Tibial nerve (tissue), 4 donors: Measurements from ENCODE around the gene HAP1.
A peak's percentile ranks its signal among the peaks of the same experiment; 100 is the strongest.

ENCODE experiments used
- EP300 ChIP-seq, 2 donors: sonication (generic); formaldehyde crosslinking; IDR thresholded peaks; one replicate each; pipeline ENCODE4 v1.6.1; 2017; ENCODE audit warnings: antibody characterized with exemption in 2 of 2, mild to moderate bottlenecking in 1 of 2
- POLR2A ChIP-seq, 2 donors: fragments of 450-650 bp; IDR thresholded peaks; one replicate each; pipeline ENCODE4 v1.6.1; 2017; ENCODE audit warnings: antibody characterized with exemption in 2 of 2, mild to moderate bottlenecking in 2 of 2, moderate library complexity in 2 of 2
- TF ChIP-seq, protein P1 (sequence below), 5 experiments: fragments of 200-600 bp in 3 of 5; fragments of 450-650 bp in 2 of 5; sonication (generic) in 3 of 5; IDR thresholded peaks; one replicate each; pipeline ENCODE4 v1.5.1; 2016 to 2019; ENCODE audit warnings: antibody characterized with exemption in 5 of 5, mild to moderate bottlenecking in 3 of 5, moderate library complexity in 2 of 5

DNA sequence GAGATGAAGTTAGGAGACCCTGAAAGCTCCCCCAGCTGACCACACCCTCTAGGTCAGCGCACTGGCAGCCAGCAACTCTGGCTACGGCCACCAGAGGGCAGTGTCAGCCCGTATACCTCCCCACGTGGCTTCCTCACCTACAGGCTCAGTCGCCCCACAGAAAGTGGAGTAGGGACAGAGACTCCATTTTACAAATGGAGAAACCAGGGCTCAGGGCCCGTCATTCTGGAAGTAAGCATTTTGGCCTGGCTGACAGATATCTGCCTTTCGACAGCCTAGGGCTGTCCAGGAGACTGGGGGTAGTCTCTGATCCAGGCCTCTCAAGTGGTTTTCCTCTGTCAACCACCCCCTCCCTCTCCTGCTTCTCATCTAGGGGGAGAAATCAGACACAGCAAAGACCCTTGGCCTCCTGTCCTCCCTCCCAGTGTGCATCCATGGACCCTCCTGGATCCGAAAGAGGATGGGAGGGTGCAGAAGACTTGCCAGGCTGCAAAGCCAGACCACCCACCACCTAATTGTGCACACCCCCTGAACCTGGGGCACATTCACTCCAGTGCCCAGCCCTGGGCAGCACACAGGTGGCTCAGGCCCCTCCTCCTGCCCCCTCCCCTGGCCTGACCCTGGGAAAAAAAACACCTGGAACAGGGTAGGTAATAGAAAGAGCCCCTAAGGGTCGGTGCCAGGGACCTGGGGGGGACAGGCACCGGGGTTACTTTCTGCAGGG is 3.8 kb upstream of the HAP1 start:
- TF ChIP-seq, protein P1, sequence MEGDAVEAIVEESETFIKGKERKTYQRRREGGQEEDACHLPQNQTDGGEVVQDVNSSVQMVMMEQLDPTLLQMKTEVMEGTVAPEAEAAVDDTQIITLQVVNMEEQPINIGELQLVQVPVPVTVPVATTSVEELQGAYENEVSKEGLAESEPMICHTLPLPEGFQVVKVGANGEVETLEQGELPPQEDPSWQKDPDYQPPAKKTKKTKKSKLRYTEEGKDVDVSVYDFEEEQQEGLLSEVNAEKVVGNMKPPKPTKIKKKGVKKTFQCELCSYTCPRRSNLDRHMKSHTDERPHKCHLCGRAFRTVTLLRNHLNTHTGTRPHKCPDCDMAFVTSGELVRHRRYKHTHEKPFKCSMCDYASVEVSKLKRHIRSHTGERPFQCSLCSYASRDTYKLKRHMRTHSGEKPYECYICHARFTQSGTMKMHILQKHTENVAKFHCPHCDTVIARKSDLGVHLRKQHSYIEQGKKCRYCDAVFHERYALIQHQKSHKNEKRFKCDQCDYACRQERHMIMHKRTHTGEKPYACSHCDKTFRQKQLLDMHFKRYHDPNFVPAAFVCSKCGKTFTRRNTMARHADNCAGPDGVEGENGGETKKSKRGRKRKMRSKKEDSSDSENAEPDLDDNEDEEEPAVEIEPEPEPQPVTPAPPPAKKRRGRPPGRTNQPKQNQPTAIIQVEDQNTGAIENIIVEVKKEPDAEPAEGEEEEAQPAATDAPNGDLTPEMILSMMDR (IDR thresholded peaks at IDR 0.05) = peak; percentile 91 to 98 (median 96)
- TF ChIP-seq EP300 (IDR thresholded peaks at IDR 0.05) (peak in 1 of 2 donors; percentile 9), POLR2A (IDR thresholded peaks at IDR 0.05) (no peak)
